ENCODE data around the gene RIMS4.

Gene RIMS4

GRCh38 chr20:44810391-44811149 is at the start of gene RIMS4:
RIMS4 (minus strand) TSS chr20:44810546; CDS start chr20:44810271, 275 bp downstream.
- no peak for FAIRE-seq

- no peak for FAIRE-seq
These were observed 48.4 kb upstream of the RIMS4 start for GRCh38 chr20:44858606-44859360.

GRCh38 chr20:44856856-44857448 is 46.6 kb upstream of the RIMS4 start:
- FAIRE-seq = no peak

- FAIRE-seq = no peak
These were observed 46.1 kb upstream of the RIMS4 start for GRCh38 chr20:44856442-44856841.

GRCh38 chr20:44851545-44851944 is 41.2 kb upstream of the RIMS4 start:
- FAIRE-seq = no peak

GRCh38 chr20:44850837-44851236 is 40.5 kb upstream of the RIMS4 start:
- FAIRE-seq = no peak

- FAIRE-seq = no peak
These were observed 39.9 kb upstream of the RIMS4 start for GRCh38 chr20:44850272-44850671.

- FAIRE-seq = no peak
These were observed 39.4 kb upstream of the RIMS4 start for GRCh38 chr20:44849703-44850102.

- no peak for FAIRE-seq
These were observed 38.1 kb upstream of the RIMS4 start for GRCh38 chr20:44848254-44849015.

GRCh38 chr20:44843876-44844275 is 33.5 kb upstream of the RIMS4 start:
- no peak for FAIRE-seq

GRCh38 chr20:44841955-44842354 is 31.6 kb upstream of the RIMS4 start:
- FAIRE-seq = no peak

- no peak for FAIRE-seq
These were observed 30.5 kb upstream of the RIMS4 start for GRCh38 chr20:44840826-44841225.

- FAIRE-seq = no peak
These were observed 29.1 kb upstream of the RIMS4 start for GRCh38 chr20:44839481-44839880.

- FAIRE-seq = no peak
These were observed 28.2 kb upstream of the RIMS4 start for GRCh38 chr20:44838521-44838920.

GRCh38 chr20:44837946-44838345 is 27.6 kb upstream of the RIMS4 start:
- no peak for FAIRE-seq

GRCh38 chr20:44836601-44837120 is 26.3 kb upstream of the RIMS4 start:
- FAIRE-seq = no peak

- no peak for FAIRE-seq
These were observed 25.4 kb upstream of the RIMS4 start for GRCh38 chr20:44835661-44836221.

GRCh38 chr20:44835116-44835515 is 24.8 kb upstream of the RIMS4 start:
- no peak for FAIRE-seq

GRCh38 chr20:44834693-44835092 is 24.3 kb upstream of the RIMS4 start:
- no peak for FAIRE-seq

- no peak for FAIRE-seq
These were observed 23.1 kb upstream of the RIMS4 start for GRCh38 chr20:44833437-44833836.

- no peak for FAIRE-seq
These were observed 22.4 kb upstream of the RIMS4 start for GRCh38 chr20:44832724-44833123.

- FAIRE-seq = no peak
These were observed 20.6 kb upstream of the RIMS4 start for GRCh38 chr20:44830995-44831394.

- FAIRE-seq = no peak
These were observed 20.2 kb upstream of the RIMS4 start for GRCh38 chr20:44830523-44830922.

Data from G401.6 (cell line).